Erythroblast (primary cell): ENCODE data around the gene NKAIN2.

Experiments used
- GATA1 ChIP-seq: IDR thresholded peaks from 2 replicates; pipeline ENCODE4 v1.6.1; 2011; ENCODE audit warnings: low read depth, mild to moderate bottlenecking, control low read depth, low read length, moderate library complexity
- POLR2A ChIP-seq: IDR thresholded peaks from 2 replicates; pipeline ENCODE4 v1.6.1; 2011; ENCODE audit warnings: mild to moderate bottlenecking, low read length

DNA sequence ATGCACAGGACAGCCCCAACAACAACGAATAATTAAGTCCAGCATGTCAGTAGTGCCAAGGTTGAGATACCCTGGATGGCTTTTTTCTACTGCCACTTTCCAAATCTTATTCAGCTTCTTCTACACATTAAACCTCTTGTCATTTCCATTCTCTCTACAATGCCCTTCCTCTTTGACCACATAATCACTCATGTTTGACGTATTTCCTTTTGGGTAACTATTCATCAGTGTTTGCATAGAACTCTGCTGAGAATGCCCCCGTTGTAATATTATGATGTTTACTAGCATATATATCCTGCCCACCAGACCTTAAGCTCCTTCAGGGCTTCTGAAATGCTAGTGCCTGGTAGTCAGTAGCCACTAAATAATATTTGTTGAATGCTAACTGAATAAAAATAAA is 643.3 kb downstream of the NKAIN2 start:
- TF ChIP-seq POLR2A (no peak), GATA1 (no peak)
